Measurements from ENCODE around the gene IP6K2. TPM values are rescaled to one million over a fixed set of nuclear protein-coding genes. Genes with fewer than 3 reads are reported as not detected.

IP6K2 gene
- total and polyA plus RNA-seq, 2 of the 13 experiments (the other 11 are each of a cell fraction or from before 2014, with no cell fraction given) = 85.5 to 112 TPM

DNA sequence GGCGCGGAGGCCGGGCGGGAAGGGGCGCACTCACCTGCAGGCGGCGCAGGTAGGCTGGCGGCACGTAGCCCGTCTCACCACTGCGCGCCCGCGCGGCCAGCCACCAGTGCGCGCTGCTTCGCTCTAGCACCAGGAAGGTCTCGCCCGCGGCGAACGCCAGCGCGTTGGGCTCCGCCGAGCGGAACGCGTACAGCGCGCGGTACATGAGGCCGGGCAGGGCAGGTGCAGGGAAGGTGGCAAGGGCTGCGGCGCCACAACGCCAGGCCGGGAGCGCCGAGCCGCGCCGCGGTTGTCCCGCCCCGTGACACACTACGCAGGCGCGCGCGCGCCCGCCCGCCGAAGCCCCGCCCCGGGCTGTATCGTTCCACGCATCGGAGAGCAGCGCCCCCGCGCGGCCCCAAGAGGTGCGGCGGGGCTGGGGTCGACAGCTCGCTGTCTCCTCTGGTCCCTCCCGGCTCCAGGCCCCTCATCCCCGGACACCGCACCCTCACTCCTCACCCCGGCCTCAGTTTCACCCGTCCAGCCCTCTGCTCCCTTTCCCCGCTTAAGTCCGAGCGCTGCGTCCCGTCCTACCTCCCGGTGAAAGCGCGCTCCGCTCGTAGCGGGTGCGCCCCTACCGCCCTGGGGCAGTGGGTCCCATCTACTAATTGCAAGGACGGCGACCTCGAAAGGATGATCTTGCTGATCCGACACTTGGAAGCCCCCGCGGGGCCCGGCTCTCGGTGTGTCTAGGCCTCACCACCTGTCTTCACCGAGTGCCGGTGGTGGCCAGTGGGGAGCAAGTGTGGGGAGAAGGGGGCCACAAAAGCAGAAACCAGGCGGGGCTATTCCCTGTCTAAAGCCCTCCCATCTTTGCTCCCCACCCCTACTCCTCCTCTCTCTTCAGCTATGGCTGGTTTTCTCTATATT lies 31.2 kb downstream of the IP6K2 start, which contains the start of gene NCKIPSD (continued):
- TF ChIP-seq, protein P1, sequence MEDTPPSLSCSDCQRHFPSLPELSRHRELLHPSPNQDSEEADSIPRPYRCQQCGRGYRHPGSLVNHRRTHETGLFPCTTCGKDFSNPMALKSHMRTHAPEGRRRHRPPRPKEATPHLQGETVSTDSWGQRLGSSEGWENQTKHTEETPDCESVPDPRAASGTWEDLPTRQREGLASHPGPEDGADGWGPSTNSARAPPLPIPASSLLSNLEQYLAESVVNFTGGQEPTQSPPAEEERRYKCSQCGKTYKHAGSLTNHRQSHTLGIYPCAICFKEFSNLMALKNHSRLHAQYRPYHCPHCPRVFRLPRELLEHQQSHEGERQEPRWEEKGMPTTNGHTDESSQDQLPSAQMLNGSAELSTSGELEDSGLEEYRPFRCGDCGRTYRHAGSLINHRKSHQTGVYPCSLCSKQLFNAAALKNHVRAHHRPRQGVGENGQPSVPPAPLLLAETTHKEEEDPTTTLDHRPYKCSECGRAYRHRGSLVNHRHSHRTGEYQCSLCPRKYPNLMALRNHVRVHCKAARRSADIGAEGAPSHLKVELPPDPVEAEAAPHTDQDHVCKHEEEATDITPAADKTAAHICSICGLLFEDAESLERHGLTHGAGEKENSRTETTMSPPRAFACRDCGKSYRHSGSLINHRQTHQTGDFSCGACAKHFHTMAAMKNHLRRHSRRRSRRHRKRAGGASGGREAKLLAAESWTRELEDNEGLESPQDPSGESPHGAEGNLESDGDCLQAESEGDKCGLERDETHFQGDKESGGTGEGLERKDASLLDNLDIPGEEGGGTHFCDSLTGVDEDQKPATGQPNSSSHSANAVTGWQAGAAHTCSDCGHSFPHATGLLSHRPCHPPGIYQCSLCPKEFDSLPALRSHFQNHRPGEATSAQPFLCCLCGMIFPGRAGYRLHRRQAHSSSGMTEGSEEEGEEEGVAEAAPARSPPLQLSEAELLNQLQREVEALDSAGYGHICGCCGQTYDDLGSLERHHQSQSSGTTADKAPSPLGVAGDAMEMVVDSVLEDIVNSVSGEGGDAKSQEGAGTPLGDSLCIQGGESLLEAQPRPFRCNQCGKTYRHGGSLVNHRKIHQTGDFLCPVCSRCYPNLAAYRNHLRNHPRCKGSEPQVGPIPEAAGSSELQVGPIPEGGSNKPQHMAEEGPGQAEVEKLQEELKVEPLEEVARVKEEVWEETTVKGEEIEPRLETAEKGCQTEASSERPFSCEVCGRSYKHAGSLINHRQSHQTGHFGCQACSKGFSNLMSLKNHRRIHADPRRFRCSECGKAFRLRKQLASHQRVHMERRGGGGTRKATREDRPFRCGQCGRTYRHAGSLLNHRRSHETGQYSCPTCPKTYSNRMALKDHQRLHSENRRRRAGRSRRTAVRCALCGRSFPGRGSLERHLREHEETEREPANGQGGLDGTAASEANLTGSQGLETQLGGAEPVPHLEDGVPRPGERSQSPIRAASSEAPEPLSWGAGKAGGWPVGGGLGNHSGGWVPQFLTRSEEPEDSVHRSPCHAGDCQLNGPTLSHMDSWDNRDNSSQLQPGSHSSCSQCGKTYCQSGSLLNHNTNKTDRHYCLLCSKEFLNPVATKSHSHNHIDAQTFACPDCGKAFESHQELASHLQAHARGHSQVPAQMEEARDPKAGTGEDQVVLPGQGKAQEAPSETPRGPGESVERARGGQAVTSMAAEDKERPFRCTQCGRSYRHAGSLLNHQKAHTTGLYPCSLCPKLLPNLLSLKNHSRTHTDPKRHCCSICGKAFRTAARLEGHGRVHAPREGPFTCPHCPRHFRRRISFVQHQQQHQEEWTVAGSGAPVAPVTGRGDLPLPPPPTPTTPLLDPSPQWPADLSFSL (CRISPR knock-in tag; IDR thresholded peaks at IDR 0.05) = no peak
- TF ChIP-seq FOXA3 (CRISPR knock-in tag; IDR thresholded peaks at IDR 0.05) (no peak; the same call in 1 of the 2 replicates), ZNF703 (CRISPR knock-in tag; IDR thresholded peaks at IDR 0.05; ENCODE audit: borderline replicate concordance) (no peak), MIXL1 (CRISPR knock-in tag; IDR thresholded peaks at IDR 0.05) (0 out of 2 replicates have a peak, but pooled peaks have one; percentile 28), CHCHD3 (CRISPR knock-in tag; IDR thresholded peaks at IDR 0.05) (peak; percentile 85), NR2C2 (CRISPR knock-in tag; IDR thresholded peaks at IDR 0.05; ENCODE audit: borderline replicate concordance) (peak; percentile 48; the same call in 1 of the 2 replicates), ZNF12 (CRISPR knock-in tag; IDR thresholded peaks at IDR 0.05) (no peak), ZNF543 (CRISPR knock-in tag; IDR thresholded peaks at IDR 0.05) (peak; percentile 69; the same call in 1 of the 2 replicates), ZFYVE20 (CRISPR knock-in tag; IDR thresholded peaks at IDR 0.05; ENCODE audit: borderline replicate concordance, low read depth) (no peak), NFIB (CRISPR knock-in tag; IDR thresholded peaks at IDR 0.05; ENCODE audit: borderline replicate concordance) (no peak), FOXO1 (CRISPR knock-in tag; IDR thresholded peaks at IDR 0.05) (peak; percentile 38; the same call in 1 of the 2 replicates), BHLHE40 (IDR thresholded peaks at IDR 0.05; ENCODE audit: low read length) (no peak), KDM5B (CRISPR knock-in tag; IDR thresholded peaks at IDR 0.05; ENCODE audit: borderline replicate concordance) (peak; percentile 94)
- TF ChIP-seq, protein P2, sequence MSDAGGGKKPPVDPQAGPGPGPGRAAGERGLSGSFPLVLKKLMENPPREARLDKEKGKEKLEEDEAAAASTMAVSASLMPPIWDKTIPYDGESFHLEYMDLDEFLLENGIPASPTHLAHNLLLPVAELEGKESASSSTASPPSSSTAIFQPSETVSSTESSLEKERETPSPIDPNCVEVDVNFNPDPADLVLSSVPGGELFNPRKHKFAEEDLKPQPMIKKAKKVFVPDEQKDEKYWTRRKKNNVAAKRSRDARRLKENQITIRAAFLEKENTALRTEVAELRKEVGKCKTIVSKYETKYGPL (CRISPR knock-in tag; IDR thresholded peaks at IDR 0.05) = no peak
- TF ChIP-seq, protein P3, sequence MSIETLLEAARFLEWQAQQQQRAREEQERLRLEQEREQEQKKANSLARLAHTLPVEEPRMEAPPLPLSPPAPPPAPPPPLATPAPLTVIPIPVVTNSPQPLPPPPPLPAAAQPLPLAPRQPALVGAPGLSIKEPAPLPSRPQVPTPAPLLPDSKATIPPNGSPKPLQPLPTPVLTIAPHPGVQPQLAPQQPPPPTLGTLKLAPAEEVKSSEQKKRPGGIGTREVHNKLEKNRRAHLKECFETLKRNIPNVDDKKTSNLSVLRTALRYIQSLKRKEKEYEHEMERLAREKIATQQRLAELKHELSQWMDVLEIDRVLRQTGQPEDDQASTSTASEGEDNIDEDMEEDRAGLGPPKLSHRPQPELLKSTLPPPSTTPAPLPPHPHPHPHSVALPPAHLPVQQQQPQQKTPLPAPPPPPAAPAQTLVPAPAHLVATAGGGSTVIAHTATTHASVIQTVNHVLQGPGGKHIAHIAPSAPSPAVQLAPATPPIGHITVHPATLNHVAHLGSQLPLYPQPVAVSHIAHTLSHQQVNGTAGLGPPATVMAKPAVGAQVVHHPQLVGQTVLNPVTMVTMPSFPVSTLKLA (IDR thresholded peaks at IDR 0.05) = no peak
- TF ChIP-seq, protein P4, sequence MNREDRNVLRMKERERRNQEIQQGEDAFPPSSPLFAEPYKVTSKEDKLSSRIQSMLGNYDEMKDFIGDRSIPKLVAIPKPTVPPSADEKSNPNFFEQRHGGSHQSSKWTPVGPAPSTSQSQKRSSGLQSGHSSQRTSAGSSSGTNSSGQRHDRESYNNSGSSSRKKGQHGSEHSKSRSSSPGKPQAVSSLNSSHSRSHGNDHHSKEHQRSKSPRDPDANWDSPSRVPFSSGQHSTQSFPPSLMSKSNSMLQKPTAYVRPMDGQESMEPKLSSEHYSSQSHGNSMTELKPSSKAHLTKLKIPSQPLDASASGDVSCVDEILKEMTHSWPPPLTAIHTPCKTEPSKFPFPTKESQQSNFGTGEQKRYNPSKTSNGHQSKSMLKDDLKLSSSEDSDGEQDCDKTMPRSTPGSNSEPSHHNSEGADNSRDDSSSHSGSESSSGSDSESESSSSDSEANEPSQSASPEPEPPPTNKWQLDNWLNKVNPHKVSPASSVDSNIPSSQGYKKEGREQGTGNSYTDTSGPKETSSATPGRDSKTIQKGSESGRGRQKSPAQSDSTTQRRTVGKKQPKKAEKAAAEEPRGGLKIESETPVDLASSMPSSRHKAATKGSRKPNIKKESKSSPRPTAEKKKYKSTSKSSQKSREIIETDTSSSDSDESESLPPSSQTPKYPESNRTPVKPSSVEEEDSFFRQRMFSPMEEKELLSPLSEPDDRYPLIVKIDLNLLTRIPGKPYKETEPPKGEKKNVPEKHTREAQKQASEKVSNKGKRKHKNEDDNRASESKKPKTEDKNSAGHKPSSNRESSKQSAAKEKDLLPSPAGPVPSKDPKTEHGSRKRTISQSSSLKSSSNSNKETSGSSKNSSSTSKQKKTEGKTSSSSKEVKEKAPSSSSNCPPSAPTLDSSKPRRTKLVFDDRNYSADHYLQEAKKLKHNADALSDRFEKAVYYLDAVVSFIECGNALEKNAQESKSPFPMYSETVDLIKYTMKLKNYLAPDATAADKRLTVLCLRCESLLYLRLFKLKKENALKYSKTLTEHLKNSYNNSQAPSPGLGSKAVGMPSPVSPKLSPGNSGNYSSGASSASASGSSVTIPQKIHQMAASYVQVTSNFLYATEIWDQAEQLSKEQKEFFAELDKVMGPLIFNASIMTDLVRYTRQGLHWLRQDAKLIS (CRISPR knock-in tag; IDR thresholded peaks at IDR 0.05) = 0 out of 2 replicates have a peak, but pooled peaks have one; percentile 78

Data from HepG2 (cell line).